Astrocyte (in vitro differentiated cells and primary cell): ENCODE measurements around the gene KIF14.

Source experiments
- CTCF ChIP-seq: IDR thresholded peaks from 2 replicates; pipeline ENCODE4 v1.5.1; 2011; ENCODE audit warnings: low read depth, mild to moderate bottlenecking, inconsistent platforms, low read length, moderate library complexity; ENCODE audit not compliant: insufficient read depth
- EZH2 ChIP-seq: IDR thresholded peaks from 2 replicates; pipeline ENCODE4 v1.6.1; 2012; ENCODE audit warnings: mild to moderate bottlenecking, low read length, inconsistent platforms; ENCODE audit not compliant: insufficient read depth

- TF ChIP-seq EZH2 (no peak), CTCF (no peak)
Observed at GRCh38 chr1:200588698-200589097, 31.9 kb downstream of the KIF14 start.
